GM12878 (cell line): ENCODE measurements around the gene EEF2K. TPM values are rescaled to one million over a fixed set of nuclear protein-coding genes. Genes with fewer than 3 reads are reported as not detected.
A peak's percentile ranks its signal among the peaks of the same experiment; 100 is the strongest.

Source experiments
- ATAC-seq: fragments of 200-7000 bp; cut with Tn5 transposase; 3 replicates; pipeline ENCODE4 v1.9.1; 2020; ENCODE audit warnings: mild to moderate bottlenecking, moderate library complexity
- BruUV-seq: library from RNA; stranded (reverse); fragments of 400-500 nt; replicated peaks from 2 replicates; lab custom pipeline; 2021; lab: Mats Ljungman, UMichigan
- CTCF ChIA-PET: fragments of 300-600 bp; sonication (Branson Sonifier 250); formaldehyde crosslinking; extraction: SDS; loops from one replicate; lab custom pipeline; 2021; ENCODE audit warnings: inconsistent platforms; lab: Yijun Ruan, JAX
- POLR2A ChIA-PET: fragments of 350-600 bp; formaldehyde crosslinking; extraction: SDS; loops from one replicate; lab custom pipeline; 2021; ENCODE audit warnings: inconsistent platforms; lab: Charles Lee
- RAD21 ChIA-PET: fragments of 300-600 bp; sonication (Branson Sonifier 250); formaldehyde crosslinking; loops from one replicate; lab custom pipeline; 2023; ENCODE audit warnings: antibody characterized with exemption; ENCODE audit not compliant: unreplicated experiment; lab: Charles Lee
- SMC1A ChIA-PET: fragments of 300-600 bp; sonication (Branson Sonifier 250); formaldehyde crosslinking; loops from one replicate; lab custom pipeline; 2023; ENCODE audit not compliant: unreplicated experiment, uncharacterized antibody; lab: Charles Lee
- DNase-seq: peaks from one replicate; pipeline ENCODE4 v3.0.0-alpha.2; 2011; ENCODE audit warnings: low read depth, low spot score
- FAIRE-seq: peaks from 3 replicates; lab custom pipeline; 2011; peaks lifted over from hg19 to GRCh38; lab: Jason Lieb, UNC
- H2AFZ ChIP-seq: 2 replicates; pipeline ENCODE4 v1.6.0; 2011; ENCODE audit warnings: low read depth, low read length, control low read depth; ENCODE audit not compliant: control insufficient read depth
- H3K27ac ChIP-seq: 2 replicates; pipeline ENCODE4 v1.5.1; 2011; ENCODE audit warnings: control low read depth; ENCODE audit not compliant: control insufficient read depth, insufficient read depth
- H3K27me3 ChIP-seq, 2 experiments: replicated peaks in 1 of 2; 2 replicates each; pipeline versions ENCODE4 v1.6.0 to v1.6.1; 2011; ENCODE audit warnings: low read length in 1 of 2; ENCODE audit not compliant: control insufficient read depth in 2 of 2, insufficient read depth in 2 of 2
- H3K36me3 ChIP-seq, 2 experiments: 2 replicates each; pipeline ENCODE4 v1.5.1; 2011; ENCODE audit warnings: low read length in 1 of 2; ENCODE audit not compliant: control insufficient read depth in 2 of 2, insufficient read depth in 2 of 2
- H3K4me1 ChIP-seq: 2 replicates; pipeline ENCODE4 v1.6.1; 2011; ENCODE audit warnings: mild to moderate bottlenecking, low read length, moderate library complexity, mixed read lengths; ENCODE audit not compliant: control insufficient read depth, insufficient read depth
- H3K4me2 ChIP-seq: 2 replicates; pipeline ENCODE4 v1.6.0; 2011; ENCODE audit warnings: control low read depth; ENCODE audit not compliant: control insufficient read depth, insufficient read depth
- H3K4me3 ChIP-seq: fragments of 200-600 bp; sonication (generic); 2 replicates; pipeline ENCODE4 v1.5.1; 2016
- H3K79me2 ChIP-seq: 2 replicates; pipeline ENCODE4 v1.6.0; 2011; ENCODE audit warnings: low read length; ENCODE audit not compliant: control insufficient read depth, insufficient read depth
- H3K9ac ChIP-seq: 2 replicates; pipeline ENCODE4 v1.8.0; 2011; ENCODE audit warnings: low read length, control low read depth, mixed read lengths; ENCODE audit not compliant: control insufficient read depth, insufficient read depth
- H3K9me3 ChIP-seq: replicated peaks from 3 replicates; pipeline ENCODE4 v1.5.1; 2011; ENCODE audit warnings: mild to moderate bottlenecking, low read length; ENCODE audit not compliant: control insufficient read depth, insufficient read depth
- H4K20me1 ChIP-seq: 2 replicates; pipeline ENCODE4 v1.6.0; 2011; ENCODE audit not compliant: control insufficient read depth, insufficient read depth
- CBX3 ChIP-seq: fragments of 200-600 bp; sonication (generic); IDR thresholded peaks from 2 replicates; pipeline ENCODE4 v1.6.1; 2016; ENCODE audit warnings: low read depth, borderline replicate concordance
- JUNB ChIP-seq: IDR thresholded peaks from 2 replicates; pipeline ENCODE4 v1.6.1; 2016; ENCODE audit warnings: antibody characterized with exemption, mild to moderate bottlenecking
- NRF1 ChIP-seq: conservative IDR thresholded peaks from 2 replicates; pipeline ENCODE4 v1.6.1; 2011; ENCODE audit warnings: mild to moderate bottlenecking, low read depth, low read length, improper control_type of control experiment
- POLR2A ChIP-seq: IDR thresholded peaks from 2 replicates; pipeline ENCODE4 v1.6.1; 2011; ENCODE audit warnings: low read depth, mild to moderate bottlenecking, low read length
- SREBF2 ChIP-seq: IDR thresholded peaks from 2 replicates; pipeline ENCODE4 v1.6.1; 2012; ENCODE audit warnings: mild to moderate bottlenecking, low read length
- WGBS: methylation state at CpG from one replicate; pipeline ENCODE4 v1.1.6; 2016; ENCODE audit warnings: low lambda C conversion rate; ENCODE audit not compliant: insufficient replicate concordance, insufficient coverage; ENCODE audit errors: missing lambda C conversion rate; 5-methylcytosine and 5-hydroxymethylcytosine counted together
- in situ Hi-C: fragments of 300-500 bp; cut with MboI; formaldehyde crosslinking; loops from 9 replicates; pipeline ENCODE4 v1.14.3; 2018; ENCODE audit warnings: mixed read lengths
- intact Hi-C: fragments of 100-400 bp; cut with micrococcal nuclease; formaldehyde crosslinking; loops from one replicate; pipeline ENCODE4 v1.14.2; 2022; ENCODE audit not compliant: unreplicated experiment
- polyA plus RNA-seq, 11 experiments: library from polyadenylated mRNA; depleted of rRNA in 4 of 11; unstranded in 6 of 11; stranded (reverse) in 5 of 11; fragments of >200 nt; fragmentation: Nextera tagmentation in 4 of 11; fragmentation: Illumina TruSeq in 1 of 11; extraction: Ambion mirVana in 4 of 11; extraction: Trizol in 1 of 11; gene quantifications; 1 replicate in 1 of 11; 2 replicates in 10 of 11; pipeline versions ENCODE4 v1.2.1 to v1.2.3, GENCODE V29; 2011 to 2016; ENCODE audit warnings: inconsistent platforms in 2 of 11, missing spikeins in 2 of 11, low read depth in 1 of 11
- total RNA-seq, 4 experiments: library from RNA; depleted of rRNA in 3 of 4; stranded (reverse); fragments of >200 nt in 3 of 4; fragmentation: Illumina TruSeq in 1 of 4; extraction: Trizol in 1 of 4; gene quantifications; 2 replicates each; pipeline versions ENCODE4 v1.2.1 to v1.2.3, GENCODE V29; 2013 to 2021
- TF ChIP-seq, protein P1 (sequence below): IDR thresholded peaks from 2 replicates; pipeline ENCODE4 v1.6.1; 2012; ENCODE audit warnings: low read depth, low read length, improper control_type of control experiment
- TF ChIP-seq, protein P2 (sequence below): fragments of 450-650 bp; formaldehyde crosslinking; IDR thresholded peaks from 2 replicates; pipeline ENCODE4 v1.5.0; 2022; ENCODE audit warnings: mild to moderate bottlenecking, missing genetic modification characterization

EEF2K gene
- total and polyA plus RNA-seq, 10 of the 15 experiments (the other 5 are each of a cell fraction or from before 2014, with no cell fraction given): 2.0 to 29.6 (median 12.2) TPM

DNA sequence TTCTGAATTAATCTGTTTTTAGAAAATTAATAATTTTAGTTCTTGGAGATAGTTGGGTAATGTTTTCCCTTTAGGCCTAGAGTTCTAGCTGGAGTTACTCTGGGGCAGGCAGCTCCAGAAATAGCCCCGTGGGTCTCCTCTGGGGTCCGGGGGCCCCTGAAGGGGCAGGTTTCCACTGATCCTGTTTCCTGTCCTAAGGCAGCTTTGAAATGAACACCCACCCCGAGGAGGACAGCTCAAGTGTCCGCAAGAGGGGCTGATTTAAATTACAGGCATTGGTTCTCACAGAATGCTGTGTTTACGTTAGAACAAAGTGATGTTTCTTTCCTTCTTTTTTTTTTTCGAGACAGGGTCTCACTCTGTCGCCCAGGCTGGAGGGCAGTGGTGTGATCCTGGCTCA is 23.8 kb downstream of the EEF2K start (continued):
- no peak for TF ChIP-seq SREBF2

DNA sequence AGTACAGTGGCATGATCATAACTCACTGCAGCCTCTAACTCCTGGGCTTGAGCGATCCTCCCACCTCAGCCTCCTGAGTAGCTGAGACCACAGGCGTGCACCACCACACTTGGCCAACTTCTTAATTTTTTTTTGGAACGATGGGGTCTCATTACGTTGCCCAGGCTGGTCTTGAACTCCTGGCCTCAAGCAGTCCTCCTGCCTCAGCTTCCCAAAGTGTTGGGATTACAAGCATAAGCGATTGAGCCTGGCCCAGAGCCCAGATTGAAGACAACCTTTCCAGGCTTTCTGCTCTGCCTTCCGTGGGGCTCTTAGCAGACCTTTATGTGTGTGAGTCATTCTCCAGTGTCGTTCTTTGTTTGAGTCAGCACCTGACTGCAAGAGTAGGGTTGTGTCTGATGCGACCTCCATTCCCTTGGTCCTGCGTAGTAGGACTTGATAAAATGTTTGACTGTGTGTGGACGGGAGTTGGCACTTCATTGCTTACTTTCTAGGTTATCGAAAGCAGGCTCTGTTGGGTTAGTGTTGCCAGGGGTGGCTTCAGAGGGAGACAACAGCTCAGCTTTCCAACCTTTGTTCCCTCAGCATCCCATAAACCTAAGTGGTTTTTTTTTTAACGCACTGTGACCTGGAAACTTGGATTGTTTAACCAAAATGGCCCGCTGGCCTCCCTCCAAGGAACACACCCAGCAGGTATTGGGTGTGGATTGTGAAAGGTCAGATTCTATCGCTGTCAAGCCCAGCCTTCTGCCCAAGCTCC is 26.4 kb downstream of the EEF2K start:
- Histone ChIP-seq H3K4me1 (no peaks in the 10 kb centered on the region), H3K36me3 (peaks cover 3 to 4% of the 10 kb centered on the region in 2 experiments; a peak in 3 of 4 replicates), H3K27me3 (no peaks in the 10 kb centered on the region), H3K9me3 (no peaks in the 10 kb centered on the region), H3K27ac (no peak overlapping the region), H2AFZ (no peak overlapping the region), H3K9ac (no peak overlapping the region), H3K4me2 (no peak overlapping the region), H3K79me2 (no peaks in the 10 kb centered on the region; the same call in 1 of the 2 replicates), H3K4me3 (no peak overlapping the region), H4K20me1 (no peaks in the 10 kb centered on the region)
- no peak for ATAC-seq
- TF ChIP-seq CBX3 (no peak), POLR2A (no peak), NRF1 (no peak), JUNB (peak; percentile 36; the same call in 1 of the 2 replicates)
- TF ChIP-seq, protein P1, sequence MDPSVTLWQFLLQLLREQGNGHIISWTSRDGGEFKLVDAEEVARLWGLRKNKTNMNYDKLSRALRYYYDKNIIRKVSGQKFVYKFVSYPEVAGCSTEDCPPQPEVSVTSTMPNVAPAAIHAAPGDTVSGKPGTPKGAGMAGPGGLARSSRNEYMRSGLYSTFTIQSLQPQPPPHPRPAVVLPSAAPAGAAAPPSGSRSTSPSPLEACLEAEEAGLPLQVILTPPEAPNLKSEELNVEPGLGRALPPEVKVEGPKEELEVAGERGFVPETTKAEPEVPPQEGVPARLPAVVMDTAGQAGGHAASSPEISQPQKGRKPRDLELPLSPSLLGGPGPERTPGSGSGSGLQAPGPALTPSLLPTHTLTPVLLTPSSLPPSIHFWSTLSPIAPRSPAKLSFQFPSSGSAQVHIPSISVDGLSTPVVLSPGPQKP: no peak
- TF ChIP-seq, protein P2, sequence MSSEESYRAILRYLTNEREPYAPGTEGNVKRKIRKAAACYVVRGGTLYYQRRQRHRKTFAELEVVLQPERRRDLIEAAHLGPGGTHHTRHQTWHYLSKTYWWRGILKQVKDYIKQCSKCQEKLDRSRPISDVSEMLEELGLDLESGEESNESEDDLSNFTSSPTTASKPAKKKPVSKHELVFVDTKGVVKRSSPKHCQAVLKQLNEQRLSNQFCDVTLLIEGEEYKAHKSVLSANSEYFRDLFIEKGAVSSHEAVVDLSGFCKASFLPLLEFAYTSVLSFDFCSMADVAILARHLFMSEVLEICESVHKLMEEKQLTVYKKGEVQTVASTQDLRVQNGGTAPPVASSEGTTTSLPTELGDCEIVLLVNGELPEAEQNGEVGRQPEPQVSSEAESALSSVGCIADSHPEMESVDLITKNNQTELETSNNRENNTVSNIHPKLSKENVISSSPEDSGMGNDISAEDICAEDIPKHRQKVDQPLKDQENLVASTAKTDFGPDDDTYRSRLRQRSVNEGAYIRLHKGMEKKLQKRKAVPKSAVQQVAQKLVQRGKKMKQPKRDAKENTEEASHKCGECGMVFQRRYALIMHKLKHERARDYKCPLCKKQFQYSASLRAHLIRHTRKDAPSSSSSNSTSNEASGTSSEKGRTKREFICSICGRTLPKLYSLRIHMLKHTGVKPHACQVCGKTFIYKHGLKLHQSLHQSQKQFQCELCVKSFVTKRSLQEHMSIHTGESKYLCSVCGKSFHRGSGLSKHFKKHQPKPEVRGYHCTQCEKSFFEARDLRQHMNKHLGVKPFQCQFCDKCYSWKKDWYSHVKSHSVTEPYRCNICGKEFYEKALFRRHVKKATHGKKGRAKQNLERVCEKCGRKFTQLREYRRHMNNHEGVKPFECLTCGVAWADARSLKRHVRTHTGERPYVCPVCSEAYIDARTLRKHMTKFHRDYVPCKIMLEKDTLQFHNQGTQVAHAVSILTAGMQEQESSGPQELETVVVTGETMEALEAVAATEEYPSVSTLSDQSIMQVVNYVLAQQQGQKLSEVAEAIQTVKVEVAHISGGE: no peak
- in situ Hi-C loops: no loop called here
- intact Hi-C loops: no loop called here
- SMC1A ChIA-PET: interaction anchor here (0.9 kb wide), 1 partner anchor 9 kb away, joined by 3 read pairs; no protein-coding TSS in a partner anchor
- FAIRE-seq: no peak
- no TSS peak for BruUV-seq
- WGBS: 82% methylated on average over 14 of the region's 14 CpGs
- RAD21 ChIA-PET: no interaction called here
- POLR2A ChIA-PET: interaction anchor here (0.6 to 1.0 kb wide), 3 partner anchors 36 to 46 kb away, joined by 3 to 10 read pairs (median 6); no protein-coding TSS in a partner anchor
- no peak for DNase-seq
- CTCF ChIA-PET: interaction anchor here (0.6 to 1.5 kb wide), 3 partner anchors 9 to 1110 kb away, joined by 3 to 4 read pairs (median 3); no protein-coding TSS in a partner anchor
